K562 (cell line): ENCODE data around the gene DSG3. TPM values are rescaled to one million over a fixed set of nuclear protein-coding genes. Genes with fewer than 3 reads are reported as not detected.

Source experiments
- ATAC-seq: fragments of 200-7000 bp; cut with Tn5 transposase; 3 replicates; pipeline ENCODE4 v1.9.1; 2020; ENCODE audit warnings: moderate library complexity
- Bru-seq: library from RNA; stranded (reverse); fragments of 400-500 nt; gene quantifications from one replicate; lab custom pipeline; 2021; lab: Mats Ljungman, UMichigan
- BruChase-seq, 2 experiments: library from RNA; stranded (reverse); fragments of 400-500 nt; gene quantifications; one replicate each; lab custom pipeline; 2021; lab: Mats Ljungman, UMichigan
- BruUV-seq: library from RNA; stranded (reverse); fragments of 400-500 nt; replicated peaks from 2 replicates; lab custom pipeline; 2021; lab: Mats Ljungman, UMichigan
- CTCF ChIA-PET: fragments of 300-600 bp; formaldehyde crosslinking; extraction: SDS; loops from one replicate; lab custom pipeline; 2021; ENCODE audit warnings: low intra/inter-chr PET ratio; lab: Yijun Ruan, JAX
- POLR2A ChIA-PET: fragments of 300-600, 350-650 bp; sonication (Branson Sonifier 250); formaldehyde crosslinking; extraction: SDS; loops from one replicate; lab custom pipeline; 2021; ENCODE audit warnings: antibody characterized with exemption, inconsistent platforms; lab: Yijun Ruan, JAX
- DNase-seq, 4 experiments: peaks; one replicate each; pipeline versions ENCODE4 v3.0.0 to v3.0.0-alpha.2; 2011 to 2018; ENCODE audit warnings: low spot score in 3 of 4, mixed read lengths in 3 of 4; ENCODE audit errors: extremely low read depth in 1 of 4
- FAIRE-seq: peaks from 2 replicates; lab custom pipeline; 2011; peaks lifted over from hg19 to GRCh38; lab: Jason Lieb, UNC
- H2AFZ ChIP-seq: 2 replicates; pipeline ENCODE4 v1.6.0; 2011; ENCODE audit warnings: low read depth, low read length, control low read depth, inconsistent platforms
- H3K27ac ChIP-seq: fragments of 200-600 bp; 3 replicates; pipeline ENCODE4 v1.8.0; 2011; ENCODE audit warnings: low read depth, mild to moderate bottlenecking, control low read depth, inconsistent platforms, low read length, moderate library complexity, mixed read lengths; ENCODE audit errors: extremely low read depth
- H3K27me3 ChIP-seq, 2 experiments: fragments of 300-600 bp in 1 of 2; 2 replicates in 1 of 2; 3 replicates in 1 of 2; pipeline versions ENCODE4 v1.6.0 to v1.8.0; 2011; ENCODE audit warnings: inconsistent platforms in 2 of 2, low read length in 2 of 2, mild to moderate bottlenecking in 1 of 2, mixed read lengths in 1 of 2, moderate library complexity in 1 of 2; ENCODE audit not compliant: control insufficient read depth in 2 of 2, insufficient read depth in 2 of 2
- H3K36me3 ChIP-seq: fragments of 300-600 bp; 3 replicates; pipeline ENCODE4 v1.8.0; 2011; ENCODE audit warnings: mild to moderate bottlenecking, low read length, inconsistent platforms; ENCODE audit not compliant: control insufficient read depth, insufficient read depth
- H3K4me1 ChIP-seq, 2 experiments: fragments of 200-600 bp in 1 of 2; replicated peaks in 1 of 2; 2 replicates in 1 of 2; 3 replicates in 1 of 2; pipeline versions ENCODE4 v1.5.1 to v1.8.0; 2011; ENCODE audit warnings: inconsistent platforms in 2 of 2, low read length in 2 of 2, mild to moderate bottlenecking in 1 of 2, mixed read lengths in 1 of 2, moderate library complexity in 1 of 2; ENCODE audit not compliant: control insufficient read depth in 2 of 2, insufficient read depth in 2 of 2
- H3K4me2 ChIP-seq: 2 replicates; pipeline ENCODE4 v1.6.1; 2011; ENCODE audit warnings: low read length, control low read depth, inconsistent platforms, mixed read lengths; ENCODE audit not compliant: insufficient read depth
- H3K4me3 ChIP-seq: fragments of 200-600 bp; sonication (generic), shearing (Covaris generic); 2 replicates; pipeline ENCODE4 v1.5.1; 2016; ENCODE audit warnings: control low read depth, inconsistent platforms
- H3K79me2 ChIP-seq: fragments of 200-600 bp; 3 replicates; pipeline ENCODE4 v1.8.0; 2011; ENCODE audit warnings: low read length, inconsistent platforms; ENCODE audit not compliant: control insufficient read depth, insufficient read depth
- H3K9ac ChIP-seq, 2 experiments: 2 replicates each; pipeline versions ENCODE4 v1.6.0 to v1.6.1; 2011; ENCODE audit warnings: low read depth in 2 of 2, low read length in 2 of 2, control low read depth in 1 of 2, inconsistent platforms in 1 of 2, mild to moderate bottlenecking in 1 of 2, mixed read lengths in 1 of 2; ENCODE audit not compliant: insufficient read depth in 1 of 2
- H3K9me1 ChIP-seq: one replicate; pipeline ENCODE4 v1.6.0; 2011; ENCODE audit warnings: inconsistent platforms, mild to moderate bottlenecking, low read length, moderate library complexity; ENCODE audit not compliant: control insufficient read depth, insufficient read depth
- H3K9me3 ChIP-seq: replicated peaks from 2 replicates; pipeline ENCODE4 v1.5.1; 2011; ENCODE audit warnings: low read depth, low read length, inconsistent platforms; ENCODE audit not compliant: control insufficient read depth, insufficient read depth
- H4K20me1 ChIP-seq: replicated peaks from 2 replicates; pipeline ENCODE4 v1.6.1; 2011; ENCODE audit warnings: low read length, inconsistent platforms, mixed read lengths; ENCODE audit not compliant: control insufficient read depth, insufficient read depth
- CEBPB ChIP-seq: fragments of 450-650 bp; IDR thresholded peaks from 2 replicates; pipeline ENCODE4 v1.6.1; 2016; ENCODE audit warnings: missing genetic modification characterization, missing compliant biosample characterization
- MAZ ChIP-seq, 2 experiments: fragments of 450-650 bp in 1 of 2; sonication (generic) in 1 of 2; formaldehyde crosslinking; IDR thresholded peaks in 1 of 2; conservative IDR thresholded peaks in 1 of 2; 2 replicates each; pipeline versions ENCODE4 v1.4.0 to v1.5.0; 2020; ENCODE audit warnings: mild to moderate bottlenecking in 1 of 2, missing genetic modification reagents in 1 of 2
- SAP30 ChIP-seq: fragments of 200-600 bp; sonication (generic); IDR thresholded peaks from 2 replicates; pipeline ENCODE4 v1.6.1; 2012; ENCODE audit warnings: borderline replicate concordance, low read depth, mild to moderate bottlenecking, moderate library complexity, low read length, control low read depth, inconsistent platforms; ENCODE audit not compliant: insufficient read depth, poor library complexity, severe bottlenecking
- SIN3B ChIP-seq: fragments of 450-650 bp; IDR thresholded peaks from 2 replicates; pipeline ENCODE4 v1.6.1; 2017; ENCODE audit warnings: low read depth, mild to moderate bottlenecking, moderate library complexity
- ZNF121 ChIP-seq: sonication (generic); formaldehyde crosslinking; conservative IDR thresholded peaks from 2 replicates; pipeline ENCODE4 v1.8.0; 2022; ENCODE audit warnings: missing genetic modification reagents
- ZNF263 ChIP-seq: sonication (generic); formaldehyde crosslinking; IDR thresholded peaks from 2 replicates; pipeline ENCODE4 v1.8.0; 2022; ENCODE audit warnings: mild to moderate bottlenecking, missing genetic modification reagents, borderline replicate concordance
- ZNF347 ChIP-seq: fragments of 450-650 bp; formaldehyde crosslinking; IDR thresholded peaks from 2 replicates; pipeline ENCODE4 v1.4.0; 2020; ENCODE audit warnings: low read depth, mild to moderate bottlenecking, moderate library complexity
- ZNF436 ChIP-seq: fragments of 250-450, 450-650 bp; sonication (Bioruptor Pico); formaldehyde crosslinking; IDR thresholded peaks from 2 replicates; pipeline ENCODE4 v1.7.0; 2020; ENCODE audit warnings: mild to moderate bottlenecking
- ZNF589 ChIP-seq: fragments of 200-800 bp; sonication (Bioruptor generic); IDR thresholded peaks from 2 replicates; pipeline ENCODE4 v1.6.1; 2016; ENCODE audit warnings: low read depth, missing genetic modification characterization, missing compliant biosample characterization
- ZNF785 ChIP-seq: fragments of 250-450 bp; sonication (Bioruptor Pico); IDR thresholded peaks from 2 replicates; pipeline ENCODE4 v1.4.0; 2020; ENCODE audit warnings: mild to moderate bottlenecking
- WGBS: fragments of 100-300 bp; shearing (Covaris generic); methylation state at CpG from one replicate; pipeline ENCODE4 v1.1.6; 2016; ENCODE audit warnings: low coverage, mixed read lengths; ENCODE audit not compliant: insufficient coverage; ENCODE audit errors: missing lambda C conversion rate; 5-methylcytosine and 5-hydroxymethylcytosine counted together
- in situ Hi-C: fragments of 300-500 bp; cut with MboI; formaldehyde crosslinking; loops from 4 replicates; pipeline ENCODE4 v1.15.0; 2018; ENCODE audit warnings: inconsistent platforms, mixed read lengths
- intact Hi-C: fragments of 100-400 bp; cut with micrococcal nuclease; formaldehyde crosslinking; loops from 2 replicates; pipeline ENCODE4 v1.14.2; 2022
- long read RNA-seq, 3 experiments: library from polyadenylated mRNA in 2 of 3; library from RNA in 1 of 3; unstranded in 2 of 3; stranded (forward) in 1 of 3; transcript quantifications; one replicate each; pipeline ENCODE4 v2.0.0, GENCODE V29; 2019 to 2022
- polyA minus RNA-seq, 3 experiments: library from RNA; depleted of rRNA, polyadenylated mRNA; stranded (reverse); fragments of >200 nt; gene quantifications; 2 replicates each; pipeline ENCODE4 v1.2.3, GENCODE V29; 2011
- polyA plus RNA-seq, 8 experiments: library from polyadenylated mRNA; depleted of rRNA in 4 of 8; stranded (reverse) in 5 of 8; unstranded in 3 of 8; fragments of >200 nt; fragmentation: Nextera tagmentation in 2 of 8; fragmentation: Illumina TruSeq in 1 of 8; extraction: Ambion mirVana in 2 of 8; extraction: Trizol in 1 of 8; gene quantifications; 2 replicates each; pipeline versions ENCODE4 v1.2.1 to v1.2.3, GENCODE V29; 2011 to 2014; ENCODE audit warnings: inconsistent platforms in 1 of 8, missing spikeins in 1 of 8
- total RNA-seq, 7 experiments: library from RNA; depleted of rRNA in 6 of 7; stranded (reverse); fragments of >200 nt in 6 of 7; fragmentation: Illumina TruSeq in 2 of 7; extraction: Trizol in 2 of 7; gene quantifications; 2 replicates each; pipeline versions ENCODE4 v1.2.1 to v1.2.3, GENCODE V29; 2011 to 2021; ENCODE audit warnings: low replicate concordance in 1 of 7
- TF ChIP-seq, protein P1 (sequence below): sonication (generic); formaldehyde crosslinking; IDR thresholded peaks from 2 replicates; pipeline ENCODE4 v1.8.1; 2022; ENCODE audit warnings: missing genetic modification reagents

The DSG3 gene, protein sequence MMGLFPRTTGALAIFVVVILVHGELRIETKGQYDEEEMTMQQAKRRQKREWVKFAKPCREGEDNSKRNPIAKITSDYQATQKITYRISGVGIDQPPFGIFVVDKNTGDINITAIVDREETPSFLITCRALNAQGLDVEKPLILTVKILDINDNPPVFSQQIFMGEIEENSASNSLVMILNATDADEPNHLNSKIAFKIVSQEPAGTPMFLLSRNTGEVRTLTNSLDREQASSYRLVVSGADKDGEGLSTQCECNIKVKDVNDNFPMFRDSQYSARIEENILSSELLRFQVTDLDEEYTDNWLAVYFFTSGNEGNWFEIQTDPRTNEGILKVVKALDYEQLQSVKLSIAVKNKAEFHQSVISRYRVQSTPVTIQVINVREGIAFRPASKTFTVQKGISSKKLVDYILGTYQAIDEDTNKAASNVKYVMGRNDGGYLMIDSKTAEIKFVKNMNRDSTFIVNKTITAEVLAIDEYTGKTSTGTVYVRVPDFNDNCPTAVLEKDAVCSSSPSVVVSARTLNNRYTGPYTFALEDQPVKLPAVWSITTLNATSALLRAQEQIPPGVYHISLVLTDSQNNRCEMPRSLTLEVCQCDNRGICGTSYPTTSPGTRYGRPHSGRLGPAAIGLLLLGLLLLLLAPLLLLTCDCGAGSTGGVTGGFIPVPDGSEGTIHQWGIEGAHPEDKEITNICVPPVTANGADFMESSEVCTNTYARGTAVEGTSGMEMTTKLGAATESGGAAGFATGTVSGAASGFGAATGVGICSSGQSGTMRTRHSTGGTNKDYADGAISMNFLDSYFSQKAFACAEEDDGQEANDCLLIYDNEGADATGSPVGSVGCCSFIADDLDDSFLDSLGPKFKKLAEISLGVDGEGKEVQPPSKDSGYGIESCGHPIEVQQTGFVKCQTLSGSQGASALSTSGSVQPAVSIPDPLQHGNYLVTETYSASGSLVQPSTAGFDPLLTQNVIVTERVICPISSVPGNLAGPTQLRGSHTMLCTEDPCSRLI
- 0.18 TPM in 1 of 2 replicates, not detected in the other for total RNA-seq (2011; cell fraction: chromatin; rRNA removed; ENCODE audit: low replicate concordance)
- under 0.01 TPM in 1 of 2 replicates, not detected in the other for total RNA-seq (2011; cell fraction: nucleolus; rRNA removed)
- 0.07 TPM in 1 of 2 replicates, not detected in the other for total RNA-seq (2011; cell fraction: nucleoplasm; rRNA removed)
- total RNA-seq (2014; rRNA removed) (0.05 and 0.08 TPM in 2 replicates), total RNA-seq (2014; rRNA removed; fragmentation: Illumina TruSeq; extraction: Trizol) (0.11 and 0.13 TPM in 2 replicates), total RNA-seq (2015; rRNA removed; fragmentation: Illumina TruSeq; extraction: Trizol) (0.15 and 0.18 TPM in 2 replicates), total RNA-seq (2021) (0.07 and 0.18 TPM in 2 replicates), polyA plus RNA-seq (2011; rRNA removed) (0.01 and 0.06 TPM in 2 replicates), polyA plus RNA-seq (2014; fragmentation: Illumina TruSeq; extraction: Trizol) (0.07 and 0.08 TPM in 2 replicates), polyA plus RNA-seq (2014; fragmentation: Nextera tagmentation; extraction: Ambion mirVana) (under 1 TPM in 1 of 2 experiments, not detected in 1; 0.06 TPM), polyA plus RNA-seq (2014; rRNA removed) (0.04 TPM in 2 replicates), polyA minus RNA-seq (2011; rRNA and poly(A)+ RNA removed) (0.03 and 0.04 TPM in 2 replicates), Bru-seq, nascent RNA (percentile 23 among the genes with signal in this experiment), BruChase-seq, experiment 1, labeled RNA remaining after a 2-hour chase (percentile 26 among the genes with signal in this experiment), BruChase-seq, experiment 2, labeled RNA remaining after a 6-hour chase (percentile 26 among the genes with signal in this experiment)
- polyA plus RNA-seq (2011; cell fraction: cytosol; rRNA removed) = 0.01 TPM in 1 of 2 replicates, not detected in the other
- polyA plus RNA-seq (2011; cell fraction: nucleus; rRNA removed) = not detected in 2 replicates
- polyA plus RNA-seq (2012) = 0.13 and 0.24 TPM in 2 replicates
- polyA minus RNA-seq (2011; cell fraction: cytosol; rRNA and poly(A)+ RNA removed) = not detected in 2 replicates
- under 0.01 TPM in 1 of 2 replicates, not detected in the other for polyA minus RNA-seq (2011; cell fraction: nucleus; rRNA and poly(A)+ RNA removed)
- long read RNA-seq, experiment 1, partial matches to known transcripts = 0 of 1 reads
- long read RNA-seq, experiment 1, other reads (novel, unspliced or antisense) = 1 of 1 reads
- long read RNA-seq, experiment 2 = 0 reads
- long read RNA-seq, experiment 3 = 0 reads

GRCh38 chr18:31447530-31448191, at the start of gene DSG3:
Gene DSG3, plus strand, starts transcription at chr18:31447741. Its CDS starts 137 bp downstream, at chr18:31447878.
- ChIA-PET CTCF (no interaction called here), POLR2A (no interaction called here)
- Histone ChIP-seq H3K9me3 (no peaks in the 10 kb centered on the region), H3K9me1 (no peaks in the 10 kb centered on the region), H3K4me1 (no peaks in the 10 kb centered on the region), H2AFZ (peak within 1 kb of the TSS; percentile 30), H4K20me1 (no peaks in the 10 kb centered on the region), H3K4me2 (no peak within 1 kb of the TSS), H3K4me3 (no peak within 1 kb of the TSS), H3K79me2 (no peaks in the 10 kb centered on the region), H3K36me3 (no peaks in the 10 kb centered on the region), H3K9ac (no peak within 1 kb of the TSS), H3K27ac (no peak within 1 kb of the TSS), H3K27me3 (peaks cover 0 to 3% of the 10 kb centered on the region in 2 experiments; a peak in 1 of 5 replicates)
- ATAC-seq (peak; percentile 66), DNase-seq (peak in 1 of 4 experiments; percentile 19), FAIRE-seq (no peak)
- 2% methylated on average over 9 of the region's 9 CpGs for WGBS
- in situ Hi-C loops (no loop called here), intact Hi-C loops (no loop called here)
- no TSS peak for BruUV-seq
- TF ChIP-seq, protein P1, sequence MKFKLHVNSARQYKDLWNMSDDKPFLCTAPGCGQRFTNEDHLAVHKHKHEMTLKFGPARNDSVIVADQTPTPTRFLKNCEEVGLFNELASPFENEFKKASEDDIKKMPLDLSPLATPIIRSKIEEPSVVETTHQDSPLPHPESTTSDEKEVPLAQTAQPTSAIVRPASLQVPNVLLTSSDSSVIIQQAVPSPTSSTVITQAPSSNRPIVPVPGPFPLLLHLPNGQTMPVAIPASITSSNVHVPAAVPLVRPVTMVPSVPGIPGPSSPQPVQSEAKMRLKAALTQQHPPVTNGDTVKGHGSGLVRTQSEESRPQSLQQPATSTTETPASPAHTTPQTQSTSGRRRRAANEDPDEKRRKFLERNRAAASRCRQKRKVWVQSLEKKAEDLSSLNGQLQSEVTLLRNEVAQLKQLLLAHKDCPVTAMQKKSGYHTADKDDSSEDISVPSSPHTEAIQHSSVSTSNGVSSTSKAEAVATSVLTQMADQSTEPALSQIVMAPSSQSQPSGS (CRISPR knock-in tag) = no peak
- TF ChIP-seq SAP30 = no peak
- no peak for TF ChIP-seq MAZ (CRISPR knock-in tag; conservative IDR thresholded peaks at IDR 0.05 in 1 of 2, IDR thresholded peaks at IDR 0.05 in 1 of 2)
- peak; percentile 84 for TF ChIP-seq CEBPB
- no peak for TF ChIP-seq ZNF436 (CRISPR knock-in tag)
- TF ChIP-seq ZNF347 = no peak
- no peak for TF ChIP-seq ZNF589 (CRISPR knock-in tag)
- TF ChIP-seq ZNF263 = no peak
- no peak for TF ChIP-seq ZNF121 (CRISPR knock-in tag)
- no peak for TF ChIP-seq ZNF785 (CRISPR knock-in tag)
- TF ChIP-seq SIN3B = no peak
